Stromal cell of bone marrow (primary cell): Measurements from ENCODE around the gene KDM5C.
A peak's percentile ranks its signal among the peaks of the same experiment; 100 is the strongest.

Source experiments
- DNase-seq: peaks from one replicate; pipeline ENCODE4 v3.0.0-alpha.2; 2012; ENCODE audit warnings: low read depth

KDM5C gene

DNA sequence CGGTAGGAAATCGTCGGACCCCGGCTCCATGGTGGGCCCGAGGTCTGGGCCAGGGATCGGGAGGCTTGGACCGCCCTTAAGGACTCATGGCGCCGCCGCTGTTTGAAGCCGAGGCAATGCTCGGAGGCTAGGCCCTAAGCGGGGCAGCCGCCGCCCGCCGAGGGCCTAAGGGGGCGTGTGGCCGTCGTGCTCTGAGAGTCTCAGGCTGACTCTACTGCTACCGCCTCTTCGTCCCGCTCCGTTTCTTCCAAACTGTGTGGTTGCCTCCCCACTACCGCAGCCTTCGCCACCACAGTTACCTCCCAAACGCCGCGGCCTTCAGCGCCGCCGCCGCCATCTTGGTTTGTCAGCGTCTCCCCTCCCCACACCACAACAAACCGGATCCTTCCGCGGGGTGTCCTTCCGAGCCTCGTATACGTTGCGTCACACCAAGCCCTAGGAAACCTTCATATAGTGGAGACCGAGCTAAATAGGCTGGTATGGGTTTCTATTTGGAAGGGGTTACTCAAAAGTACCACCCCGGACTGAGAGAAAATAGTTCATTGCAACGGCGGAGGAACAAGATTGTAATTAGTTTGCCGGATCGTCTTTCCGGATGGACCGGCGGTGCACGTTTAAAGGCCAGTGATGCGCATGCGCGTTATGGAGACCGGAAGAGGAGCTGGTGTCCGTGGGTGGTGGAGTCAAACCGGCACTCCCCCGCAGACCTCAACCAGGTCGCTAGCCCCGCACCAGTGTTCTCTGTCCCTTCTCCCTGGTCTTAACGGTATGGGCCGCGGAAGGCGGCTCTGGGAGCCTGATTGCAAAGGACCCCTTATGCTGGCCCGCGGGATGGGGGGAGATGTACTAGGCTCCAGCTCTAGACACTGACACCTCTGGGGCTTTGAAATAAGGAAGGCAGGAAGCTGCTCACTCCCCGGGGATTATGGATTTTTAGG lies at the start of gene KDM5C:
TSS of gene KDM5C (minus strand) at position 348 of the 938 bp plus-strand sequence. CDS start at position 30, 318 bp downstream.
- peak; percentile 80 for DNase-seq

DNA sequence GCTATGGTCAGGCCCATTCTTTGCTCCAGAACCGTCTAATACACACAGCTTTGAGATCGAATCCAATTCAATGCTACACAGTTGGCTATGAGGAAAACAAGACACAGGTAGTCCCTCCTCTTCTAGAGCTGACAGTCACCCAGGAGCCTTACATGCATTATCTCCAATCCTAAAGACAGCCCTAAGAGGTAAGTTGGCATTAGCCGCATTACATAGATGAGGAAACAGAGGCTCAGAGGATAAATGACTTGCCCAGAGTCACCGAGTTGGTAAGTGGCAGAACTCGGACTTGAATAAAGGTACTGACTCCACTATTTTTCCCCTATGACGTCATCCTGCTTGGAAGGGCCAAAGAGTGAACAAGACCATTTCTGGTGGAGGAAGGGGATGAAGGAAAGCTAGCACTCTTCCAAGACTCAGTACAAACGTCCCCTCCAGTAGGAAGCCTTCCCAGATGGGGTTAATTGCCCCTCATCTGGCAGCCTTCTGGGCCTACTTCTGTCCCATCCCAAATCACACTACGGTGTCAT lies 47.9 kb upstream of the KDM5C start:
- no peak for DNase-seq

DNA sequence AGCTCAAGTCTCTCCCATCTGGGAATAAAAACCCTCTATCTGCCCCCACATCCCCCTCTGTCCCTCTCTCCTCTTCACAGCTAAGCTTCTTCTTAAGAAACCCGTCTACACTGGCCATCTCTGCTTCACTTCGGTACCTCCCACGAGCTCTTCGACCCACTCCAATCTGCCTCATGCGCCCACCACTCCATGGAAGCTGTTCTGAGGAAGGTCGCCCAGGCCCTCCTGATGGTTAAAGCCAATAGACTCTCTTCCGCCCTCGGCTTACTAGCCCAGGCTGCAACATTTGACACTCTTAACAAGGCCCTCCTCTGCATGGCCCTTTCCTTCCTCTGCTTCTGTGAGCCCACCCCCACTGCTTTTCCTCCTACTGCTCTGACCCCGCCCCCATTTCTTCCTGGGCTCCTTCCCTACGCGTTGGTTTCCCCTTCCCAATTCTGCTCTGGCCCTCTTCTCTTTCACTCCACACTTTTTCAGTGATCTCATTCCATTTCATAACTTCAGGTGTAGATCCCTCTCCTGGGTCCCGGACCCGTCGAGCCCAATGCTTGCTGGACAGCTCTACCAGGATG lies 44.6 kb upstream of the KDM5C start:
- DNase-seq: no peak

DNA sequence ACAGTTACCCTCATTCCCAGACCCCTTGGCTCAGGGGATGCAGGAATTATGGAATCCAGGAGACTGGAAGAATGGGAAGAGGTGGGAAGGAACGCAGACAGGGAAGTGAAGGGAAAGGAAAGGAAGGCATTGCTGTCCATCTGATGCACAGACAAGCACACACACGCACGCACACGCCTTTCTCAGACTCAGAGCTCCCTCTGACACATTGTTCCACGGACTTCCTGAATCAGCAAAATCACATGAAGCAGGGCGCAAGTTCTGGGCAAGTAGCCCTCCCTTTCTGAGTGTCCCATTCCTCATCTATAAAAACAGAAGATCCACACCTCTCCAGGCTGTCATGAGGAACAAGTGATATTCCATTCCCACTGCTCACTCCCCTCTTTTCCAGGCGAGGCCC lies 43.2 kb upstream of the KDM5C start:
- no peak for DNase-seq

DNA sequence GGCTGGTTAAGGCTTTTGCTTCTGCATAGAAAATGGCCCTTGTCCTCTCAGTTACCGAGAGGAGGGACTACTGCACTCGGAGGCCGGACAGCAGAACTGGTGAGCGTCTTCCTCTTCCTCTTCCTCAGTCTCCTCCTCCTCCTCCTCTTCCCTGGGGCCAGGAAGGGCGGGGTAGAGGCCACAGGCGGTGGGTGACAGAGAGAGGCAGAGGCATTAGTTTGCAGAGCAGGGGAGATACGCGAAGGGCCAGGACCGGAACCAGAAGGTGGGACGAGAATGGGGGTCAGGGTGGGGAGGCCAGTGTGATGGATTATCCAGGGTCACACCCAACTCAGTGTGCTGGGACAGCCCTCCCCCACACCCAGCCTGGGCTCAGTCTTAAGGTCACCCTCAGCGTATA lies 41.9 kb upstream of the KDM5C start:
- DNase-seq: no peak

DNA sequence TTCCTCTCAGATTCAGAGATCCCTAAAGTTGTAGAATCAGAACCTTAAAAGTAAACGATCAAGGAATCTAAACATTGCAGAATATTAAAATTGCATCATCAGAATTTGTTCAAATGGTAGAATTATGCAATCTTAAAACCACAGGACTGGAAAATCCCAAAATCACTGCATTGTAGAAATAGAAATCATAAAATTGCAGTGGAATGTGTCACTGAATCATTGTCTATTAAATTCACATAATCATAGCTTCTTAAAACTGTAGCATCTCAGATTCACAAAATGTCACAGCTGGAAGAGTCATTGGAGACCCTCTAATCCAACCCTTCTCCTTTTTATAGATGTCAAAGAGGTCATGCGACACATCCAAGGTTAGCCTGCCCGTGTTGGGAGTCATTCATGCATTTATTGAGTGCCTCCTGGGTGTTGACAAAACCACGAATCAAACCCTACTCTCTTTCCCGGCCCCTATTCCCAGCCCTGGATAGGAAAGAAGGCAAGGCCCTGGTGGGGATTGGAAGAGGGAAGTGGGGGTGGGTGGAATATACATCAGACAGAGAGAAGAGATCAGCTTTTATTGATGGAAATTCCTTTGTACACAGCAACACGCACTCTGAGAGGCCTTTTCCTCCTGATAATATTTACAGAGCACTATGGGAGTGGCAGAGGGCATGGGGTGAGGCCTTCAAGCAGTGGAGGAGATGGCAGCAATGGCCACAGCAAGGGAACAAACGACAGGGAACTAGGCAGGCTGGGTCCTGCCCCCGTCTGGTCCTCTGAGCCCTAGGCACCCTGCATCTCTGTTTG lies 41.0 kb upstream of the KDM5C start:
- DNase-seq: peak; percentile 51

DNA sequence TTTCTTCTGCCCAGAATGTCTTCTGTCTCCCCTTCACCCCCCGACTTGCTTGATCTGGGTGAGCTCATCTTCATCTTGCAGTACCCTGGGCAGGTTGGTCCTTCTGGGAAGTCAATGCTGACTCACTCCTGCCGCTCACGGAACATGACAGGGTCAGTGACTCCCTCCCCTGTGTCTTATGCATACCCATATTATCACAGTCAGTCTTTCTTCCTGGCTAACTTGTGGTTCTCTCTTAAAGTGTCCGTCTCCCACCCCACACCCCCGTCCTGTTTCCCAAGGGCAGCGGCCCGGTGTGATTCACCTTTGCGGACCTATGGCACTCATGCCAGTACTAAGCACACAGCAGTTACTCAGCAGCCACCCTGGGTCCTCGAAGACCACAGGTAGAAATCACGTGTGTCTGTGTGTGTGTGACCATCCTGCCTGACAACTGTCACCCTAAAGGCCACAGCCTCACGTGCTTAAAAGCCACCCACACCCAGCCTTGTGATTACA lies 38.6 kb upstream of the KDM5C start:
- peak; percentile 27 for DNase-seq

DNA sequence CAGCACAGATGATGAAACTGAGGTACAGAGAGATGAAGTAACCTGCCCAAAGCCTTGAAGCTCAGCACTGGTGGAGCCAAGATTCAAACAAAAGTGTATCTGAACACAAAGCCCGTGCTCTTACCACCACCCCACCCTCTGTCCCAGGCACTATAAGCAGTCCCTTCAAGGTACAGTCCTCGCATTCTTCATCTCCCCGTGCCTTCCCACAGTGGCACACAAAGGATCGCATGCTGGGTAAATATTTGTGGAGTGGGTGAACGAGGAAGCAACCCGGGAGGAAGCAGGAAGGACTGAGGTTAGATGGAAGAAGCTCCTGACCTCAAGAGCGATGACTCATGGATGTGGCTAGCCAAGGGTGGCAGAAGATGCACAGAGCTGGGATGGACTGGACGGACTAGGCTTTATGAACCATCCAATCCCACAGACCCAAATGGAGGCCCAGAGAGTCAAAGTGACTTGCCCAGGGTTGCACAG lies 37.9 kb upstream of the KDM5C start:
- DNase-seq: peak; percentile 33

DNA sequence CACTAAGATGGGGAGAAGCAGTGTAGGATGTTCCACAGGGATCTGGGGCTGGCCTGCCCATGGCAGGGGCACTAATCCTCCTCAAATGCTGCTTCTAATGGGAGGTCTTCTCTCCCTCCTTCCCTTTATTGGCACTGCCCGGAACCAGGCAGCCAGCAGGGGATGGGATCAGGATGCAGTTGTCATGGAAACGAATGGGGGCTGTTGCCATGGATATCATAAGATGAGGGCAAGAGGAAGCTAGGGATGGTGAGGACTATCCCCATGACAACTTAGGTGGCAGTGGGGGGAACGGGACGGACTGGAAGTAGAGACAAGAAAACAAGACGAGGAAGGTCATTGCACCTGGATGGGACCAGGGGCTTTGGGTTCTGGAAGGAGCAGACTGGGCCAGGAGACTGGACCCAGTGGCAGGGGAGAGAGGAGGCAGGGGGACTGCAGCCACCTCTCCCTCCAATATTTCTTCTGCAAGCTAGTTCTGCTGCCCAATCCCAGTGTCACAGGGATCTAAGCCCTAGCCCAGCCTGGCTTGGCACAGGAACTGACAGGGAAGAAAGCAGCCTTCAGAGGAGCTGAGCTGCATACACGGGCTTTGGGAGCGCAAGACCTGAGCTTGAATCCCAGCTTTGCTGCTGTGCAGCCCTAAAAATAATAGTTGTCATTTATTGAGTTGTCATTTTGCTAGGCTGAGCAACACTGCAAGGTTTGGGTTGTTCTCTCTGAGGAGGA lies 37.3 kb upstream of the KDM5C start:
- DNase-seq: no peak

DNA sequence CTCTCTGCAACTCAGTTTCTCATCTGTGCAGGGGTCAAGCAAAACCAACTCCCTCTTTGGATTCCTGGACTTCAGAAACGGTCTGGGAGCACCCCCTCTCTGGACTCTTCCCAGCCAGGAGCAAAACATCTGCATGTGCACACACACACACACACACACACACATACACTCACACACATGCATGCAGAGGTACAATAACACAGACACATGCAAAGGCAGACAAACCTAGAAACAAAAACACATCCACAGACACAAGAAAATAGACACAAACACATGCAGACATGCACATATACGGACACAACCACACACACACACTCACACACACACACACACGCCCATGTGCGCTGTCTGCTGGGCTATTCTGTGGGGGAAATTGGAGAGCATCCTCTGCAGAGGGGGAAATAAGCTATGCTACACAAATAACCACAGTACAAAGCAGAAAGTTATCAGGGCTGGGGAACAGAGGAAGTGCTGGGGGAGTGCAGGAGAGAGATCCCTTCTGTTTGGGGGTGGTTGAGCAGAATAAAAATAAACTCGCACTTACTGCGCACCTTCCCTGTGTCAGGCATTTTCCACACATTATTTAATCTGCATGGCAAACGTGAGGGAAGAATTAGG lies 36.5 kb upstream of the KDM5C start:
- DNase-seq: no peak

DNA sequence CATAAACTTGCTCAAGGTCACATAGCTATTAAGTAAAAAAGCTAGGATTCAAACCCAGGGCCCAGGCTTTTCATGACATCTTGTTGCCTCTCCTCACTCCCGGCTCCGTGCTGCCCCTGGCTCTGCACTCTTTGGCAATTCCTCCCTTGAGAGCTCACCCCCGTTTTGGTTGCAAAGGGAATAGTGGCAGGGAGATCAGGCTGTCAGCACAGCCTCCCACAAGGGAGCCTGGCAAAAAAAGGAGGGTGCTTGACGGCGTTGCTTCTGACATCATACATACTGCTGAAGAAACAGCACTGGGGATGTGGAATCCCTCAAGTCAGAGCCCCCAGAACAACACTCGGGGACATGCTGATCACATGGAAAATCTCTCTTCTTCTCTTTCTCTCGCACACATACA lies 35.8 kb upstream of the KDM5C start:
- DNase-seq: no peak

DNA sequence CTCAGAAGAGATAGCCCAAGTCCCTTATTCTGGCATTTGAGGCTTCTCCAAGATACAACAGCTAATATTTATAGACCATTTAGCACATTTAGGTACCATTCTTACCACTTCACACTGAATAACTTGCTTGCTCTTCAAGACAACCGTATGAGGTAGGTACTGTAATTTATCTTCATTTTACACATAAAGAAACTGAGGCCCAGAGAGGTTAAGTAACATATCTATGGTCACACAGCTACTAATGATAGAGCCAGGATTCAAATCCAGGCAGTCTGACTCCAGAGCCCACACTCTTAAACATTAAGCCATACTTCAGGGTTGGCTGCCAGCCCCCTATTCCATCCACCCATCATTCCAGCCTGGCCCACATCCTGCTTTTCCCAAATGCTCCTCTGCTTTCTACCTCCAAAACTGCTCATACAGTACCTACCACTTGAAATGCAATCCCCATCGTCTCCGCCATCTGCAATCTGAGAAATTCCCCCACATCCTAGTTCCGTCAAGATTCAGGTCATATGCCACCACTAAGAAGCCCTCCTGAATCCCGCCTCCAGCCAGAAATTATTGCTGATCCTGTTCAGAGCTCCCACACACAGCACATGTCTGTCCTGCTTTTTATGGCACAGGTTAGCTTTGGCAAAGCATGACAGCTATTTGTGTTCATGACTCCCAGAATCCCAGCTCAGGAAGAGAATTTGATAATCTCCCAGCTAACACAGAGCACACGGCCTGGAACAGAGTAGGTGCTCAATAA lies 32.8 kb upstream of the KDM5C start:
- no peak for DNase-seq

DNA sequence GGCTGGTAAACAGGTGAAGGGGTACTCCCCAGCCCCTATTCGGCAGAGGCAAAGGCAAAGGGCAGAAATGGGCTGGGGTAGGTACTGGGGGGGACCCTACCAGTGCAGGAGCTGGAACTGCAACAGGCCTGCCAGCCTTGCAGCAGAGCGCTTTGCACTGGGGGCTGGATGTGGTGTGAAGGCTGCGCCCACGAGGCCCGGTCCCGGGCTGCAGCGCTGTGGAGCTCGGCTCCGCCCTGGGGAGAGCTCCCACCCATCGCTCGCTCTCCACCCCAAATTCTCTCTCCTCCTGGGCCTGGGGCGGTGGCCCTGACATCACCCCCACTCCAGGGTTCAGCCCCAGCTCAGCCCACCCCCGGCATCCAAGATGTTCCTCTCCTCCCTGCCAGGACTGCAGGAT lies 32.2 kb upstream of the KDM5C start:
- DNase-seq: no peak

DNA sequence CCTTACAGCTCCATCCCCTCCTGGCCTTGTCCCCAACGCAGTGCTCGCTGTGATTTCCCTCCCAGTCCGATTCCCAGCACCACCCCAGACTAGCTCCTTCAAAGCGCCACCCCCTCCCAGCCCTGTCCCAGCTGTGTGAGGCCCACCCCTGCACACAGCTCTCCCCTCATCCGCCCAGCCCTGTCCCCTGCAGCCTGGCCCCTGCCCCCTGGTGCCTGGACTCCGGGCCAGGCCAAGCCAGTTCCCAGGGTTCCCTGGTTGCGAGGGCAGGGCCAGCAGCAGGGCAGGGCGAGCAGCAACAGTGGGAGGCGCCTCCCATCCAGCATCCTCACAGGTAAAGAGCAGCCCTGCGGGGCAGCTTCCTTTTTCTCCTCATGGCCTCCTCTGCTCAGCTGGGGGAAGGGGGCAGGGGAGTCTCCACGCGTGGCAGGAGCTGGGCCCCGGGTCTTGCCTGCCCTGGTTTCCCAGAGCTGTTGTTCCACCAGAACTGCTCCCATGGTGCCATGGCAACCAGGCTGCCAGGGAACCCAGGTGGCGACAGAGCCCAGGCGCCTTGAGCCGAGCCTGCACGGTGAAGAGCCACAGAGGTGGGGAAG lies 31.5 kb upstream of the KDM5C start:
- no peak for DNase-seq

DNA sequence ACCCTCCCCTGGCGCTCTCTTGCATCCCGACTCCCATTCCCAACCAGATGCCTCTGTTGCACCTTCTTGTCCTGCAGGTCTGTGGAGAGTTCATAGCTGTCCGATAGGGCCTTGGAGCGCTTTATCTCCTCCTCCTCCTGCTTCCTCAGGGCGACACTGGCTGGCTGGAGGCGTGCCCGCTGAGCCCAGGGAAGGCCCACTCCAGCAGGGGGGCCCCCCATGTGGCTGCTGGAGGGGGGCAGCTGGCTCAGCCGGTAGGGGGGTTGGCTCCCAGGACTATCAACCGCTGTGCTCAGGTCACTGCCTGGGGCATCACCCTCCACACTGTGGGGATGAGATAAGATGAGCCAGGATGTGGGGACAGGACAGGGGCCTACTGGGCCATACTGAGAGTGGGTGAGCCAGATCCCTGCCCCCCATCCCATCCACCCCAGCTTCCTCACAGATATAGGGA lies 30.8 kb upstream of the KDM5C start:
- DNase-seq: no peak

DNA sequence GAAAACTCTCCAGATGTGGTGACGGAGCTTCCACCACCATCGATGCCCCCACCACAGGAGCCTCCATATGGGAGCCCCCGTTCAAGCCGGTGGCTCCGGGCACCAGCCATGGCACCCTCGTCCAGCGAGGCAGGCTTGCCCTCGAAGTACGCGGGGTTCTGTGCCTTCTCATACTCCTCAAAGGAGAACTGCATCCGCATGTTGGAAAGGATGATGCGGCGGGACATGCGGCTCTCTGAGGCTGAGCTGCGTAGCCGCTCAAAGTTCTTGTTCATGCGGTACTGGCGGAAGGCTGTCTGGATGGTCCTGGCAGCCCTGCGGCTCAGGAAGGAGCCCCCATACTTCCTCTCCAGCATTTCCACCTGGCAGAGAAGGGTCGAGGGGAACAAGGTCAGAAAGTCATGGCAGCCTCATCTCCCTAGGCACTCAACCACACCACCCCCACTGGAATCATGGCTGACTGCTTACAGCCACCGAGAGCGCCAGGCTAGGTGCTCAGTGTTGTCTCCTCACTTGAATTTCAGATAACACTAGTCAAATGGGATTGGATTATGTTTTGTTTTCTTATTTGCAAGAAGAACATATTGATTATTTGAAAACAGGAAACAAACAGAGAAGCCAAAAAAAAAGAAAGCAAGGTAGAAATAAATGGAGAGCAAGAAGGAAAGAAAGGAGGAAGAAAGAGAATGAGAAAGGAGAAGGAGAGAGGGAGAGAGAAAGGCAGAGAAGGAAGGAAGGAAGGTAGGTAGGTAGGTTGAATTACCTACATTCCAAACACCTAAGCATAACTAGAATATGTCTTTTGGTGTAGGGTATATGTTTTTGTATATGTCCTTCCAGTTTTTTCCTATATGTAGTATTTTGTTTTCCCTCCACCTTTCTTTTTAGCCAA lies 29.8 kb upstream of the KDM5C start:
- DNase-seq: no peak

DNA sequence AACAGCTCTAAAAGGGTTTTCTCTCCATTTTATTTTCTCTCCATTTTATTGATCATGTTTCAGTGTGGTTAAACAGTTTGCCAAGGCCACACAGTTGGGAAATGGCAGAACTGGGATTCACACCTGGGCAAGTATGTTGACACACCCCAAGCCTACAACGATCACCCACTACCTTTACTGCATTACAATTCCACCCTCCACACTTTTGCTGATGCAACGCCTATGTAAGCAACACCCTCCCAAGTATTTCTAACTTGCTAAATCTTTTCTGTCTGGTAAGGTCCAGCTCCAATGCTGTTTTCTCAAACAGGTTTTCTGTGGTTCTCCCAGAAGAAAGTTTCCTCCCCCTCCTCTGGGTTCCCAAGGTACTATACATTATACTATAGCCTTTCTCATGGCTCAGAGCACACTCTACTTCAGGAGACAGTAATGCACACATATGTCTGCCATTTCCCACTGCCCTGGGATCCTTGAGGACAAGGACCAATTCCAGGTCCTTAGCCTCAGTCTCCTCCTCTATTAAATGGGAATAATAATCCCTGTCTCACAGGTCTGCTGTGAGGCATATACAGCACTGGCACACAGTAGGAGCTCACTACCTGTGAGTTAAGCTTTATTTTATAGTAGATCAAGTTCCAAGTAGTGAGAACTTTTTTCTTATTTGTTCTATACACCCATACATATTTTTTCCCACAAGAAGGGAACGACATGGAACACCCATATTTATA lies 28.4 kb upstream of the KDM5C start:
- no peak for DNase-seq

DNA sequence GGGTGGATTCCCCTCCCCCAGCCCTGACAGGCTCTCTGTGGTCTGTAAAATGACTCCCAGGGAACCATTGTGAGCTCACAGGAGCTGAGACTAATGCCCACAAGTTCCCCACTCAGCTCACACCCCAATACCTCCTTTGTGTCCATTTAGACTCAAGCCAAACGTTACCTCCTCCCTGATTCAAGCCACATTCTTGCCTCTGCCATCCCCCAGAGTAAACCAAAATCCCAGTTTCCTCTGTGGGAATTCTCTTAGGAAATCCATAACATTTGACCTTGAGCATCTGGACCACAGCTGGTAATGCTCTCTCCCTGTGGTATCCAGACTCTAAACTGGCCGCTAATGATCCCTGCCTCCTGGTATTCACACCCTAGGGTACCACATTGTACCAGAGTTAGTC lies 26.3 kb upstream of the KDM5C start:
- no peak for DNase-seq
